ENCODE data around the gene GMCL1. TPM values are rescaled to one million over a fixed set of nuclear protein-coding genes. Genes with fewer than 3 reads are reported as not detected.
A peak's percentile ranks its signal among the peaks of the same experiment; 100 is the strongest.

The GMCL1 gene
- total and polyA plus RNA-seq, 2 of the 13 experiments (the other 11 are each of a cell fraction or from before 2014, with no cell fraction given): 18.7 to 24.0 TPM

- TF ChIP-seq ZNF800 (CRISPR knock-in tag; IDR thresholded peaks at IDR 0.05) (peak; percentile 66; the same call in 1 of the 2 replicates), HOXA7 (CRISPR knock-in tag; IDR thresholded peaks at IDR 0.05) (no peak), ZNF770 (CRISPR knock-in tag; IDR thresholded peaks at IDR 0.05) (0 out of 2 replicates have a peak, but pooled peaks have one; percentile 2), POLR2AphosphoS2 (IDR thresholded peaks at IDR 0.05; ENCODE audit: low read depth, low read length) (no peak), ZSCAN9 (CRISPR knock-in tag; IDR thresholded peaks at IDR 0.05; ENCODE audit: borderline replicate concordance) (peak; percentile 95), RBAK (CRISPR knock-in tag; IDR thresholded peaks at IDR 0.05) (0 out of 2 replicates have a peak, but pooled peaks have one; percentile 19), TCF7L2 (IDR thresholded peaks at IDR 0.05; ENCODE audit: low read depth, low read length) (peak; percentile 26; the same call in 1 of the 2 replicates), SRSF4 (IDR thresholded peaks at IDR 0.05; ENCODE audit: low read depth, low read length, poor library complexity, severe bottlenecking) (no peak), GLI4 (CRISPR knock-in tag; IDR thresholded peaks at IDR 0.05; ENCODE audit: borderline replicate concordance) (no peak), ARID3A (IDR thresholded peaks at IDR 0.05; ENCODE audit: low read depth, low read length) (peak; percentile 74), ZNF414 (CRISPR knock-in tag; IDR thresholded peaks at IDR 0.05) (peak; percentile 98), REXO4 (CRISPR knock-in tag; IDR thresholded peaks at IDR 0.05; ENCODE audit: borderline replicate concordance) (no peak), ZNF891 (CRISPR knock-in tag; IDR thresholded peaks at IDR 0.05) (no peak), REST (IDR thresholded peaks at IDR 0.05; ENCODE audit: borderline replicate concordance in 1 of 2, low read depth in 1 of 2, low read length in 2 of 2) (peak in 1 of 2 experiments; percentile 82; a peak in 2 of 4 replicates), GFI1 (CRISPR knock-in tag; IDR thresholded peaks at IDR 0.05; ENCODE audit: borderline replicate concordance) (0 out of 2 replicates have a peak, but pooled peaks have one; percentile 16), PCBP2 (optimal IDR thresholded peaks at IDR 0.05; ENCODE audit: low read depth, low read length, poor library complexity, severe bottlenecking) (no peak)
These were observed 47.9 kb upstream of the GMCL1 start (continued) for GRCh38 chr2:69781321-69782248.
